ENCODE results near the gene CD6. TPM values are rescaled to one million over a fixed set of nuclear protein-coding genes. Genes with fewer than 3 reads are reported as not detected.

Gene CD6
- total and polyA plus RNA-seq, 2 of the 8 experiments (the other 6 are each of a cell fraction or from before 2014, with no cell fraction given): 0.03 TPM; not detected in 1

DNA sequence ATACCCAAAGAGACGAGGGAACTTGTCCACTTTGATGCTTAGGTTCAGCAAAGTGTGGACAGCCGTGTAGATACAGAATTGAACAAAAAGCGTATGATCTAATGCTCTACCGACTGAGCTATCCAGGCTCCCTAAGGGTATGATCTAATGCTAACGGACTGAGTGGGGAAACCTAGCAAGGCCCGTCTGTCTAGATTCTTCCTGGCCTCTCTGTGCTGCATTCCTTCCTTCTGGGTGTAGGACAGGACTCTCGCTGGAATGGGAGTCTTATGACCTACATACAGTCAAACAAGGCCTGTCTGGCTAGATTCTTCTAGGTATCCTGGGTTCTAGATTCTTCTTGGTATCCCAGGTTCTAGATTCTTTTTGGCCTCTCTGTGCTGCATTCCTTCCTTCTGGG, 11.1 kb upstream of the CD6 start:
- H3K4me2 ChIP-seq (ENCODE audit: insufficient read depth in 1 of 2, low read depth in 2 of 2, low read length in 2 of 2): no peak overlapping the region

More for the DNA sequence above, 11.1 kb upstream of the CD6 start:
- no peak overlapping the region for H2BK5ac ChIP-seq (ENCODE audit: low read depth, low read length)
- H3K9ac ChIP-seq (replicated peaks in 1 of 4; ENCODE audit: extremely low read depth in 1 of 4, low read depth in 3 of 4, low read length in 3 of 4): no peak overlapping the region
- ChIA-PET POLR2A (ENCODE audit: partially characterized antibody) (interaction anchor here (1.0 to 1.4 kb wide), 2 partner anchors 24 to 47 kb away, joined by 3 read pairs; partner anchors contain the start of gene TMEM109), CTCF (ENCODE audit: partially characterized antibody) (no interaction called here)
- TF ChIP-seq, protein P1, sequence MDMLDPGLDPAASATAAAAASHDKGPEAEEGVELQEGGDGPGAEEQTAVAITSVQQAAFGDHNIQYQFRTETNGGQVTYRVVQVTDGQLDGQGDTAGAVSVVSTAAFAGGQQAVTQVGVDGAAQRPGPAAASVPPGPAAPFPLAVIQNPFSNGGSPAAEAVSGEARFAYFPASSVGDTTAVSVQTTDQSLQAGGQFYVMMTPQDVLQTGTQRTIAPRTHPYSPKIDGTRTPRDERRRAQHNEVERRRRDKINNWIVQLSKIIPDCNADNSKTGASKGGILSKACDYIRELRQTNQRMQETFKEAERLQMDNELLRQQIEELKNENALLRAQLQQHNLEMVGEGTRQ (IDR thresholded peaks at IDR 0.05; ENCODE audit: low read length): no peak
- TF ChIP-seq CBX5 (IDR thresholded peaks at IDR 0.05; ENCODE audit: low read depth, low read length): no peak
- no peak for TF ChIP-seq RFX5 (IDR thresholded peaks at IDR 0.05; ENCODE audit: borderline replicate concordance, low read depth, low read length)
- no peak for TF ChIP-seq CHD1 (IDR thresholded peaks at IDR 0.05; ENCODE audit: low read depth, low read length)
- TF ChIP-seq FOSL1 (IDR thresholded peaks at IDR 0.05; ENCODE audit: insufficient read depth, low read depth, low read length): no peak
- TF ChIP-seq SIRT6 (IDR thresholded peaks at IDR 0.05; ENCODE audit: low read length): no peak
- no peak for TF ChIP-seq SAP30 (IDR thresholded peaks at IDR 0.05; ENCODE audit: insufficient read depth, insufficient replicate concordance, low read length)
- no peak for TF ChIP-seq BACH1 (IDR thresholded peaks at IDR 0.05; ENCODE audit: low read length)
- no peak for TF ChIP-seq JUN (IDR thresholded peaks at IDR 0.05; ENCODE audit: low read depth, low read length)
- TF ChIP-seq EGR1 (IDR thresholded peaks at IDR 0.05; ENCODE audit: borderline replicate concordance, low read depth, low read length): no peak
- TF ChIP-seq YY1 (IDR thresholded peaks at IDR 0.05; ENCODE audit: low read depth, low read length): no peak
- no peak for TF ChIP-seq EZH2 (IDR thresholded peaks at IDR 0.05; ENCODE audit: low read depth, low read length, severe bottlenecking)
- no peak for TF ChIP-seq SP2 (IDR thresholded peaks at IDR 0.05; ENCODE audit: low read length)
- H2AFZ ChIP-seq (ENCODE audit: low read length): no peak overlapping the region
- H4K8ac ChIP-seq (ENCODE audit: extremely low read depth, insufficient read depth, low read length): no peak overlapping the region
- no peak overlapping the region for H2BK120ac ChIP-seq (replicated peaks; ENCODE audit: low read depth, low read length)
- H3K23me2 ChIP-seq (ENCODE audit: low read depth, low read length): no peaks in the 10 kb centered on the region
- no peak overlapping the region for H2BK12ac ChIP-seq (ENCODE audit: low read depth, low read length)
- no peak overlapping the region for H3K14ac ChIP-seq (ENCODE audit: insufficient read length)
- H2BK20ac ChIP-seq (ENCODE audit: low read length): no peak overlapping the region
- no peak overlapping the region for H2BK15ac ChIP-seq (ENCODE audit: low read length)
- H3K79me2 ChIP-seq (ENCODE audit: control insufficient read depth in 1 of 2, insufficient read depth in 2 of 2, low read length in 2 of 2): no peaks in the 10 kb centered on the region
- no peak overlapping the region for H3K4me3 ChIP-seq (ENCODE audit: extremely low read depth in 1 of 4, insufficient read depth in 2 of 4, low read depth in 3 of 4, low read length in 4 of 4)
- H3K36me3 ChIP-seq (ENCODE audit: control insufficient read depth in 2 of 4, insufficient read depth in 4 of 4, low read length in 3 of 4): no peaks in the 10 kb centered on the region
- H4K20me1 ChIP-seq (replicated peaks in 1 of 2; ENCODE audit: control insufficient read depth in 1 of 2, insufficient read depth in 2 of 2, low read length in 2 of 2): no peaks in the 10 kb centered on the region
- no peak overlapping the region for H2AK5ac ChIP-seq (ENCODE audit: low read depth, low read length)
- no peaks in the 10 kb centered on the region for H3K27me3 ChIP-seq (replicated peaks in 1 of 4; ENCODE audit: control insufficient read depth in 3 of 4, extremely low read depth in 1 of 4, insufficient read depth in 3 of 4, low read length in 3 of 4)
- FAIRE-seq: no peak
- no peak for DNase-seq (ENCODE audit: low read depth in 1 of 2, low spot score in 2 of 2)
- no peak overlapping the region for H3K4ac ChIP-seq (replicated peaks; ENCODE audit: insufficient read length, low read depth, low read length)
- 78% methylated on average over 7 of the region's 7 CpGs; no CpG with 5 or more reads in 1 of the 2 experiments for WGBS, 2 experiments (ENCODE audit: extremely low coverage in 1 of 2, insufficient coverage in 1 of 2, insufficient read length in 1 of 2, insufficient replicate concordance in 2 of 2, low coverage in 1 of 2, low lambda C conversion rate in 2 of 2, missing lambda C conversion rate in 1 of 2)
- no peak overlapping the region for H3K27ac ChIP-seq (ENCODE audit: low read depth, low read length)
- no peak overlapping the region for H3K23ac ChIP-seq (ENCODE audit: insufficient read length)
- H4K5ac ChIP-seq (ENCODE audit: insufficient read length, low read depth, low read length): no peak overlapping the region
- H3K79me1 ChIP-seq (ENCODE audit: low read depth, low read length): no peaks in the 10 kb centered on the region
- no peak overlapping the region for H4K91ac ChIP-seq (replicated peaks; ENCODE audit: insufficient read length, low read length)
- no peak overlapping the region for H3K18ac ChIP-seq (ENCODE audit: extremely low read depth, low read length)
- no peaks in the 10 kb centered on the region for H3K9me3 ChIP-seq (ENCODE audit: insufficient read depth in 2 of 2, low read depth in 1 of 2, low read length in 1 of 2)
- no peak overlapping the region for H3K56ac ChIP-seq (replicated peaks; ENCODE audit: insufficient read length, low read depth, low read length)
- no peaks in the 10 kb centered on the region for H3K4me1 ChIP-seq (replicated peaks in 1 of 4; ENCODE audit: control insufficient read depth in 3 of 4, insufficient read depth in 4 of 4, low read length in 3 of 4)

Measured in H1 (cell line).